Glutamatergic neuron (in vitro differentiated cells): ENCODE measurements around the gene BFSP1. TPM values are rescaled to one million over a fixed set of nuclear protein-coding genes. Genes with fewer than 3 reads are reported as not detected.
A peak's percentile ranks its signal among the peaks of the same experiment; 100 is the strongest.

Experiments used
- DNase-seq: peaks from one replicate; pipeline ENCODE4 v3.0.0; 2022
- H3K27ac Mint-ChIP-seq: one replicate; pipeline ENCODE4 v1.8.0; 2020; ENCODE audit warnings: mild to moderate bottlenecking, mixed read lengths, inconsistent platforms; ENCODE audit not compliant: unreplicated experiment
- H3K27me3 Mint-ChIP-seq: one replicate; pipeline ENCODE4 v1.8.0; 2020; ENCODE audit warnings: mild to moderate bottlenecking, moderate library complexity, mixed read lengths, inconsistent platforms; ENCODE audit not compliant: unreplicated experiment
- H3K36me3 Mint-ChIP-seq: one replicate; pipeline ENCODE4 v1.8.0; 2020; ENCODE audit warnings: mild to moderate bottlenecking, mixed read lengths, inconsistent platforms; ENCODE audit not compliant: unreplicated experiment
- H3K4me1 Mint-ChIP-seq: one replicate; pipeline ENCODE4 v1.8.0; 2020; ENCODE audit warnings: mild to moderate bottlenecking, low read depth, mixed read lengths, inconsistent platforms; ENCODE audit not compliant: unreplicated experiment
- H3K4me3 Mint-ChIP-seq: one replicate; pipeline ENCODE4 v1.8.0; 2020; ENCODE audit warnings: mild to moderate bottlenecking, mixed read lengths, inconsistent platforms; ENCODE audit not compliant: unreplicated experiment
- H3K9me3 Mint-ChIP-seq: one replicate; pipeline ENCODE4 v1.8.0; 2020; ENCODE audit warnings: mild to moderate bottlenecking, moderate library complexity, mixed read lengths, inconsistent platforms; ENCODE audit not compliant: unreplicated experiment
- long read RNA-seq: library from polyadenylated mRNA; unstranded; transcript quantifications from one replicate; pipeline ENCODE4 v2.0.0, GENCODE V29; 2020; ENCODE audit not compliant: unreplicated experiment
- total RNA-seq: library from RNA; stranded (reverse); fragmentation: NEBNext Ultra II Directional; extraction: Animal tissue kit (Norgen Biotek cat#: 25700); gene quantifications from one replicate; pipeline ENCODE4 v1.2.1, GENCODE V29; 2021; ENCODE audit not compliant: unreplicated experiment
- TF ChIP-seq, protein P1 (sequence below): fragments of 200-600 bp; sonication (generic); IDR thresholded peaks from one replicate; pipeline ENCODE4 v1.5.0; 2021; ENCODE audit not compliant: partially characterized antibody, unreplicated experiment

BFSP1 gene
- 0.69 TPM for total RNA-seq
- long read RNA-seq, partial matches to known transcripts: 0 of 1 reads
- long read RNA-seq, other reads (novel, unspliced or antisense): 0 of 1 reads

GRCh38 chr20:17530716-17531664, at the start of gene BFSP1:
Gene BFSP1, minus strand, starts transcription at chr20:17531379. Its CDS starts 50 bp downstream, at chr20:17531329.
- Mint-ChIP-seq H3K9me3 (peaks cover 5% of the 10 kb centered on the region), H3K4me3 (peak within 1 kb of the TSS; percentile 91), H3K27me3 (peaks cover 3% of the 10 kb centered on the region)

DNA sequence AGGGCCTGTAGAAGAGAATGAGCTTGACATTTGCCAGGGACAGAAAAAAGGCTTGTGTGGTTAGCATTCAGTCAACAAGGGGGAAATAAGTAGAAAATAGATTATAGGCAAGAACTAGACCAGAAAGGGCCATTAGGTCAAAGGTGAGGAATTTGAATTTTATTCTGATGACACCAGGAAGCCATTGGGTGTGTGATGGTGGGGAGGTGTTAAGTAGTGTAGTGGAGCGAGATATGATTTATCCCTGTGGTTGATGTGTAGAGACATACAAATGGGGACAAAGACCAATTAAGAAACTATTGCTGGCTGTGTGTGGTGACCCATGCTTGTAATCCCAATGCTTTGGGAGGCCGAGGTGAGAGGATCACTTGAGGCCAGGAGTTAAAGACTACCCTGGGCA, 49.7 kb upstream of the BFSP1 start:
- H3K27ac Mint-ChIP-seq: no peak overlapping the region
- no peak overlapping the region for H3K4me3 Mint-ChIP-seq
- H3K4me1 Mint-ChIP-seq: peaks cover 10% of the 10 kb centered on the region
- TF ChIP-seq, protein P1, sequence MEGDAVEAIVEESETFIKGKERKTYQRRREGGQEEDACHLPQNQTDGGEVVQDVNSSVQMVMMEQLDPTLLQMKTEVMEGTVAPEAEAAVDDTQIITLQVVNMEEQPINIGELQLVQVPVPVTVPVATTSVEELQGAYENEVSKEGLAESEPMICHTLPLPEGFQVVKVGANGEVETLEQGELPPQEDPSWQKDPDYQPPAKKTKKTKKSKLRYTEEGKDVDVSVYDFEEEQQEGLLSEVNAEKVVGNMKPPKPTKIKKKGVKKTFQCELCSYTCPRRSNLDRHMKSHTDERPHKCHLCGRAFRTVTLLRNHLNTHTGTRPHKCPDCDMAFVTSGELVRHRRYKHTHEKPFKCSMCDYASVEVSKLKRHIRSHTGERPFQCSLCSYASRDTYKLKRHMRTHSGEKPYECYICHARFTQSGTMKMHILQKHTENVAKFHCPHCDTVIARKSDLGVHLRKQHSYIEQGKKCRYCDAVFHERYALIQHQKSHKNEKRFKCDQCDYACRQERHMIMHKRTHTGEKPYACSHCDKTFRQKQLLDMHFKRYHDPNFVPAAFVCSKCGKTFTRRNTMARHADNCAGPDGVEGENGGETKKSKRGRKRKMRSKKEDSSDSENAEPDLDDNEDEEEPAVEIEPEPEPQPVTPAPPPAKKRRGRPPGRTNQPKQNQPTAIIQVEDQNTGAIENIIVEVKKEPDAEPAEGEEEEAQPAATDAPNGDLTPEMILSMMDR: no peak
- H3K27me3 Mint-ChIP-seq: peaks cover 3% of the 10 kb centered on the region
- DNase-seq: no peak
- no peaks in the 10 kb centered on the region for H3K36me3 Mint-ChIP-seq
- H3K9me3 Mint-ChIP-seq: no peaks in the 10 kb centered on the region

More at GRCh38 chr20:17530716-17531664, at the start of gene BFSP1:
- peak; percentile 68 for DNase-seq
- TF ChIP-seq, protein P1: no peak
- Mint-ChIP-seq H3K4me1 (peaks cover 6% of the 10 kb centered on the region), H3K36me3 (peaks cover 4% of the 10 kb centered on the region), H3K27ac (peak within 1 kb of the TSS; percentile 75)

GRCh38 chr20:17579369-17580039, 48.3 kb upstream of the BFSP1 start:
- Mint-ChIP-seq H3K27me3 (peaks cover 3% of the 10 kb centered on the region), H3K4me1 (peaks cover 13% of the 10 kb centered on the region), H3K4me3 (peak overlapping the region; percentile 4), H3K36me3 (no peaks in the 10 kb centered on the region), H3K27ac (no peak overlapping the region), H3K9me3 (no peaks in the 10 kb centered on the region)
- TF ChIP-seq, protein P1: no peak
- no peak for DNase-seq

DNA sequence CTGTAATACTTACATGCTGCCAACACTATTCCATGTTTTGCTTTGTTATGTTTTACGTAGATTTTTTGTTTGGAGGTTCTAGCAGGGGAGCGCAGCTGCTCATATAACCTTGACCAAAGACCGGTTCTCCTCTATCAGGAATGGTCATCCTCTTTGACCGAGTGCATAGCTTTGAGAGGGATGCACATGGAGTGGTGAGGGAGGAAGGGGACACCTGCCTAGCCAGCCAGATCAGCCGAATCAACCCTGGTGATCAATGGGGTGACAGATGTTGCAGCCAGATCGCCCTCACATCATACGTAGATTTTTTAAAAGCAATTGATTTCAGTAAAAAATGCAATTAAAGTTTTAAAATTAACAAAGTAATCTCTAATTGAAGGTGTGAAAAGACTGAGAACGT, 45.0 kb upstream of the BFSP1 start:
- Mint-ChIP-seq H3K4me1 (peaks cover 31% of the 10 kb centered on the region), H3K36me3 (no peaks in the 10 kb centered on the region), H3K27me3 (peaks cover 3% of the 10 kb centered on the region), H3K4me3 (no peak overlapping the region), H3K9me3 (no peaks in the 10 kb centered on the region), H3K27ac (no peak overlapping the region)
- no peak for DNase-seq
- TF ChIP-seq, protein P1: no peak
